Right lobe of liver (tissue), 4 donors: Measurements from ENCODE around the gene FOXD4L4.
"Not testable (repeated sequence)": the region's sequence is repeated elsewhere in the genome, so short reads cannot be mapped to it uniquely, and the experiment has no call there.

Experiments
- POLR2A ChIP-seq: fragments of 450-650 bp; IDR thresholded peaks from one replicate; pipeline ENCODE4 v1.6.1; 2017; ENCODE audit warnings: antibody characterized with exemption, mild to moderate bottlenecking
- TF ChIP-seq, protein P1 (sequence below), 4 donors: fragments of 200-600 bp in 3 of 4; fragments of 450-650 bp in 1 of 4; IDR thresholded peaks; one replicate each; pipeline versions ENCODE4 v1.5.1 to v1.8.0; 2016 to 2022; ENCODE audit warnings: antibody characterized with exemption in 4 of 4, mild to moderate bottlenecking in 2 of 4
- donor health status: DM: no; HTN: no; CAD: no.
- donor health status: DM: no; HTN: no; CAD: no.
- donor health status: DM: no; HTN: yes; CAD: no.

DNA sequence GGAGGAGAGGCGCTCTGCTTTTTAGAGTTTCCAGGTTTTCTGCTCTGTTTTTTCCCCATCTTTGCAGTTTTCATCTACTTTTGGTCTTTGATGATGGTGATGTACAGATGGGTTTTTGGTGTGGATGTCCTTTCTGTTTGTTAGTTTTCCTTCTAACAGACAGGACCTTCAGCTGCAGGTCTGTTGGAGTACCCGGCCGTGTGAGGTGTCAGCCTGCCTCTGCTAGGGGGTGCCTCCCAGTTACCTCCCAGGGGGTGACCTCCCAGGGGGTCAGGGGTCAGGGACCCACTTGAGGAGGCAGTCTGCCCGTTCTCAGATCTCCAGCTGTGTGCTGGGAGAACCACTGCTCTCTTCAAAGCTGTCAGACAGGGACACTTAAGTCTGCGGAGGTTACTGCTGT lies 22.5 kb upstream of the FOXD4L4 start:
- TF ChIP-seq, protein P1, sequence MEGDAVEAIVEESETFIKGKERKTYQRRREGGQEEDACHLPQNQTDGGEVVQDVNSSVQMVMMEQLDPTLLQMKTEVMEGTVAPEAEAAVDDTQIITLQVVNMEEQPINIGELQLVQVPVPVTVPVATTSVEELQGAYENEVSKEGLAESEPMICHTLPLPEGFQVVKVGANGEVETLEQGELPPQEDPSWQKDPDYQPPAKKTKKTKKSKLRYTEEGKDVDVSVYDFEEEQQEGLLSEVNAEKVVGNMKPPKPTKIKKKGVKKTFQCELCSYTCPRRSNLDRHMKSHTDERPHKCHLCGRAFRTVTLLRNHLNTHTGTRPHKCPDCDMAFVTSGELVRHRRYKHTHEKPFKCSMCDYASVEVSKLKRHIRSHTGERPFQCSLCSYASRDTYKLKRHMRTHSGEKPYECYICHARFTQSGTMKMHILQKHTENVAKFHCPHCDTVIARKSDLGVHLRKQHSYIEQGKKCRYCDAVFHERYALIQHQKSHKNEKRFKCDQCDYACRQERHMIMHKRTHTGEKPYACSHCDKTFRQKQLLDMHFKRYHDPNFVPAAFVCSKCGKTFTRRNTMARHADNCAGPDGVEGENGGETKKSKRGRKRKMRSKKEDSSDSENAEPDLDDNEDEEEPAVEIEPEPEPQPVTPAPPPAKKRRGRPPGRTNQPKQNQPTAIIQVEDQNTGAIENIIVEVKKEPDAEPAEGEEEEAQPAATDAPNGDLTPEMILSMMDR (IDR thresholded peaks at IDR 0.05): not testable (repeated sequence)
- TF ChIP-seq POLR2A: not testable (repeated sequence)
